HG03457 (cell line): Measurements from ENCODE around the gene TAMM41.
"Not testable (repeated sequence)": the region's sequence is repeated elsewhere in the genome, so short reads cannot be mapped to it uniquely, and the experiment has no call there.

ENCODE experiments used
- ATAC-seq: cut with Tn5 transposase; IDR thresholded peaks from one replicate; pipeline ENCODE4 v1.9.1; 2021; ENCODE audit warnings: moderate number of reproducible peaks; ENCODE audit not compliant: unreplicated experiment

The TAMM41 gene

DNA sequence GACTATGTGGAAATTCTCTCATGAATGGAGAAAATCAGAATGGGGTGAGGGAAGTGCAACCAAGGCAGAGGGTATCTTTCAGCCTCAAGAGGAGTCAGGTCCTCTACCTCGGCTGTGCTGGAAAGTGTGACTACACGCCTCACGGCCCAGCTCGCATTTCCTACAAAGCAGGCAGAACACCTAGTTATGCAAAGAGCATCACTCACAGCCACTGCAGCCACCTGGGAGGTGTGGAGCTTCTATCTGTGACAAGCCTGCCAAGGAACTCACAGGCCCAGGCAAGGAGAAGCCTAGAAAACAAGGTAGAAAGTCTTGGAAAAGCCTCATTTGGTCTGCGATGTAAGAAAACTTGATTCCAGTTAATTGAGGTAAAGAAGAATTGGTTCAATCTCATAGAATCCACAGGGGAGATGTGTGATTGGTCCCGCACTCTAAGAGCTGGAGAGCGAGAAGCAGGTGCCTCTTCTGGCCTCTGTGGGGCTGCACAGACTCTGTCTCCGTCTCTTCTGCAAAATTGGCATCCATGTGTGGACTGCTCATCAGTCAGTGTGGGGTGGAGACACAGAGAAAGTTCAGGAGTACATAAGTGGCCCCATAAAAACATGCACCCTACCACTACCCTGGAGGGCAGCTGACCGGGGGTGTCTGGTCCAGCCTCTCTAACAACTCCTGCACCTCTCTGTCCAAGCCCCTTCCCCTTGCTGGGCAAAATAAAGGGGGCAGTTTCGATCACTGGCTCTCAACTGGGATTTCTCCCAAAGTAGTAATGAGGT, 76.8 kb downstream of the TAMM41 start:
- ATAC-seq, result peak; percentile 17

DNA sequence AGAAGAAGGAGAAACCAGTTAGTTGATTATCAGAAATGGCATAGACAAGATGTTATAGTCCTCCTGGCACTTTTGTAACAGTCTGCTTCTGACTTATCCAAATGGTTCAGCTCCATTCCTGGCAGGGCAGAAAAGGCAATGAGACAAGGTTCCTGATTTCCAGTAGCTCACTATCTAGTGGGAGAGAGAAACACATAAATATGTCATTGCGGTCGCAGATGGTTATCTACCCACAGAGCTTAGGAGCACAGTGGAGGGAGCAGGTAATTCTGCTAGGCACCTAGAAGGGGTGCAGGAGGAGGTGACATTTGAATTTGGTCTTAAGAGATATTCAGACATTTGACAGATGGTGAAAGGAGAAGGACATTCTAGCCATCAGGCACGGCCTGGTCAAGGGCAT, 78.1 kb downstream of the TAMM41 start:
- ATAC-seq, result no peak

DNA sequence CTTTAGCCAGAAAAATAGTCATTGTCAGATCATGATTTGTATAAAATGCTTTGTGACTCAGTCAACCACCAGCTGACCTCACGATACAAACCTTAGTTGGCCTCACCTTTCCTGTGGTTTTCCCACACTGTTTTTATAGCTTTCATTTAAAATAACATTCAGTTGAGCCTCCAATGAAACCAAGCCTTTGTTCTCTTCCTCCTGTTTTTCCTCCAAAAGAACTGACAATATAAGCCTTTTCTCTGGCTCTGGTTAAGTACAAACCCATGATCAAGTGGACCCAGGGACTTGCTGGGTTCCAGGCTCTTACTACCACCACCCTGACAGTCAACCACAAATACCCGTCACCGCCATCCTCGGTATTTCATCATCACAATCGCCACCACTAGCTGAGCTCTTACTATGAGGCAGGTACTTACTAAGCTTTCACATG, 81.7 kb downstream of the TAMM41 start:
- ATAC-seq, result no peak

- no peak for ATAC-seq
Observed at GRCh38 chr3:11759996-11760395, 86.7 kb downstream of the TAMM41 start.

DNA sequence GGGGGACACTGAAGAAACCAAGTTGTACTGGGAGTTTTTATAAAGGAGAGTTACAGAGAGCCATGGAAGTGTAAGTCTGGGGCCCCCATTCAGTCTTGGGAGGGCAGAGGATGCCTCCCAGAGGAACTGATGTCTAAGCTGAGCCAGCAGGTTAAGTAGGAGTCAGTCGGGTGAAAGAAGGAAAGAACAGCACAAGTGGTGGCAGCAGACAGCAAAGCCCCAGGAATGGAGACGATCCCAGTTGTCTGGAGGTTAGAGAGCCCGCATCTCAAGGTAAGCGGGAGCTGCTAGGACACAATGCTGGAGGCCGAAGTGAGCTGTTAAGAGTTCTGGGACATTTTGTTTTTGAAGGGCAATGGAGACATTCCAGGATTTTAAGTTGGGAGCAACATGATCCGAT, 88.8 kb downstream of the TAMM41 start:
- no peak for ATAC-seq

DNA sequence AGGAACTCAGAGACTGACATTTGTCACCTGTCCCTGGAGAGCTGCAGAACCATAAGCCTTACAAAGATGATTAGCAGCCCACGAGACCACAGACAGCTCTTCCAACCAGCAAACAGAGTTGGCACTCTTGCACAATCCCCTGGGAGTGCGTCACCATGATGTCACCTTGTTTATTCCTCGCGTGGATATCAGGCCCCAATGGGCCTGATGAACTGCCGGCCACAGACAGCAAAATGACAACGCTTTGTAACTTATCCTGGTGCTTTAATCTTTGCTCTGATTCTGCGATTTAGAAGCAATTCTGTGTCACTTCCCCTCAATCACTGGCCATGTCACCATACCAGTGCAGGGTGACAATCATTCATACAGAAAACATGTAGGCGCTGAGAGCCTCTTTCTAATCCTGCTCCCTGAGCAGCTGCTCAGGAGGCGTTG, 89.2 kb downstream of the TAMM41 start:
- ATAC-seq, result no peak

GRCh38 chr3:11755276-11755675, 91.4 kb downstream of the TAMM41 start:
- ATAC-seq, result no peak

DNA sequence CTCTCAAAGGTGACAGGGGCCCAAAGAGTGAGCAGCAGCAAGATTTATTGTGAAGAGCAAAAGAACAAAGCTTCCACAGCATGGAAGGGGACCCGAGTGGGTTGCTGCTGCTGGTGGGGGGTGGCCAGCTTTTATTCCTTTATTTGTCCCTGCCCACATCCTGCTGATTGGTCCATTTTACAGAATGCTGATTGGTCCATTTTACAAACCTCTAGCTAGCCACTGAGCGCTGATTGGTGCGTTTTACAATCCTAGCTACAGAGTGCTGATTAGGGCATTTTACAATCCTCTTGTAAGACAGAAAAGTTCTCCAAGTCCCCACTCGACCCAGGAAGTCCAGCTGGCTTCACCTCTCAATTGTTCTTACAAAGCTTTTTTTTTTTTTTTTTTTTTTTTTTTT, 94.4 kb downstream of the TAMM41 start:
- ATAC-seq, result not testable (repeated sequence)

- not testable (repeated sequence) for ATAC-seq
Observed at GRCh38 chr3:11748306-11748705, 98.4 kb downstream of the TAMM41 start.
